HG03175 (cell line): ENCODE data around the gene RNF138.
"Not testable (repeated sequence)": the region's sequence is repeated elsewhere in the genome, so short reads cannot be mapped to it uniquely, and the experiment has no call there.

Experiments
- ATAC-seq: cut with Tn5 transposase; IDR thresholded peaks from one replicate; pipeline ENCODE4 v1.9.1; 2021; ENCODE audit warnings: mild to moderate bottlenecking, moderate library complexity; ENCODE audit not compliant: unreplicated experiment

RNF138 gene

GRCh38 chr18:32167980-32168730 is 76.5 kb downstream of the RNF138 start:
- ATAC-seq = no peak

- ATAC-seq = no peak
Measured at GRCh38 chr18:32173654-32174053, 82.0 kb downstream of the RNF138 start.

- no peak for ATAC-seq
Measured at GRCh38 chr18:32174719-32175118, 83.0 kb downstream of the RNF138 start.

GRCh38 chr18:32175265-32175664 is 83.6 kb downstream of the RNF138 start:
- ATAC-seq = no peak

GRCh38 chr18:32176745-32177144 is 85.1 kb downstream of the RNF138 start:
- ATAC-seq = not testable (repeated sequence)

GRCh38 chr18:32177530-32177929 is 85.9 kb downstream of the RNF138 start:
- no peak for ATAC-seq
